K562 (cell line): ENCODE data around the gene GLB1L2. TPM values are rescaled to one million over a fixed set of nuclear protein-coding genes. Genes with fewer than 3 reads are reported as not detected.

ENCODE experiments used
- ATAC-seq: fragments of 200-7000 bp; cut with Tn5 transposase; 3 replicates; pipeline ENCODE4 v1.9.1; 2020; ENCODE audit warnings: moderate library complexity
- BruUV-seq: library from RNA; stranded (reverse); fragments of 400-500 nt; replicated peaks from 2 replicates; lab custom pipeline; 2021; lab: Mats Ljungman, UMichigan
- CTCF ChIA-PET: fragments of 300-600 bp; formaldehyde crosslinking; extraction: SDS; loops from one replicate; lab custom pipeline; 2021; ENCODE audit warnings: low intra/inter-chr PET ratio; lab: Yijun Ruan, JAX
- POLR2A ChIA-PET: fragments of 300-600, 350-650 bp; sonication (Branson Sonifier 250); formaldehyde crosslinking; extraction: SDS; loops from one replicate; lab custom pipeline; 2021; ENCODE audit warnings: antibody characterized with exemption, inconsistent platforms; lab: Yijun Ruan, JAX
- DNase-seq, 4 experiments: peaks; one replicate each; pipeline versions ENCODE4 v3.0.0 to v3.0.0-alpha.2; 2011 to 2018; ENCODE audit warnings: low spot score in 3 of 4, mixed read lengths in 3 of 4; ENCODE audit errors: extremely low read depth in 1 of 4
- FAIRE-seq: peaks from 2 replicates; lab custom pipeline; 2011; peaks lifted over from hg19 to GRCh38; lab: Jason Lieb, UNC
- H2AFZ ChIP-seq: 2 replicates; pipeline ENCODE4 v1.6.0; 2011; ENCODE audit warnings: low read depth, low read length, control low read depth, inconsistent platforms
- H3K27ac ChIP-seq: fragments of 200-600 bp; 3 replicates; pipeline ENCODE4 v1.8.0; 2011; ENCODE audit warnings: low read depth, mild to moderate bottlenecking, control low read depth, inconsistent platforms, low read length, moderate library complexity, mixed read lengths; ENCODE audit errors: extremely low read depth
- H3K27me3 ChIP-seq, 2 experiments: fragments of 300-600 bp in 1 of 2; 2 replicates in 1 of 2; 3 replicates in 1 of 2; pipeline versions ENCODE4 v1.6.0 to v1.8.0; 2011; ENCODE audit warnings: inconsistent platforms in 2 of 2, low read length in 2 of 2, mild to moderate bottlenecking in 1 of 2, mixed read lengths in 1 of 2, moderate library complexity in 1 of 2; ENCODE audit not compliant: control insufficient read depth in 2 of 2, insufficient read depth in 2 of 2
- H3K36me3 ChIP-seq: fragments of 300-600 bp; 3 replicates; pipeline ENCODE4 v1.8.0; 2011; ENCODE audit warnings: mild to moderate bottlenecking, low read length, inconsistent platforms; ENCODE audit not compliant: control insufficient read depth, insufficient read depth
- H3K4me1 ChIP-seq, 2 experiments: fragments of 200-600 bp in 1 of 2; replicated peaks in 1 of 2; 2 replicates in 1 of 2; 3 replicates in 1 of 2; pipeline versions ENCODE4 v1.5.1 to v1.8.0; 2011; ENCODE audit warnings: inconsistent platforms in 2 of 2, low read length in 2 of 2, mild to moderate bottlenecking in 1 of 2, mixed read lengths in 1 of 2, moderate library complexity in 1 of 2; ENCODE audit not compliant: control insufficient read depth in 2 of 2, insufficient read depth in 2 of 2
- H3K4me2 ChIP-seq: 2 replicates; pipeline ENCODE4 v1.6.1; 2011; ENCODE audit warnings: low read length, control low read depth, inconsistent platforms, mixed read lengths; ENCODE audit not compliant: insufficient read depth
- H3K4me3 ChIP-seq: fragments of 200-600 bp; sonication (generic), shearing (Covaris generic); 2 replicates; pipeline ENCODE4 v1.5.1; 2016; ENCODE audit warnings: control low read depth, inconsistent platforms
- H3K79me2 ChIP-seq: fragments of 200-600 bp; 3 replicates; pipeline ENCODE4 v1.8.0; 2011; ENCODE audit warnings: low read length, inconsistent platforms; ENCODE audit not compliant: control insufficient read depth, insufficient read depth
- H3K9ac ChIP-seq, 2 experiments: 2 replicates each; pipeline versions ENCODE4 v1.6.0 to v1.6.1; 2011; ENCODE audit warnings: low read depth in 2 of 2, low read length in 2 of 2, control low read depth in 1 of 2, inconsistent platforms in 1 of 2, mild to moderate bottlenecking in 1 of 2, mixed read lengths in 1 of 2; ENCODE audit not compliant: insufficient read depth in 1 of 2
- H3K9me1 ChIP-seq: one replicate; pipeline ENCODE4 v1.6.0; 2011; ENCODE audit warnings: inconsistent platforms, mild to moderate bottlenecking, low read length, moderate library complexity; ENCODE audit not compliant: control insufficient read depth, insufficient read depth
- H3K9me3 ChIP-seq: replicated peaks from 2 replicates; pipeline ENCODE4 v1.5.1; 2011; ENCODE audit warnings: low read depth, low read length, inconsistent platforms; ENCODE audit not compliant: control insufficient read depth, insufficient read depth
- H4K20me1 ChIP-seq: replicated peaks from 2 replicates; pipeline ENCODE4 v1.6.1; 2011; ENCODE audit warnings: low read length, inconsistent platforms, mixed read lengths; ENCODE audit not compliant: control insufficient read depth, insufficient read depth
- CBFA2T2 ChIP-seq: fragments of 450-650 bp; conservative IDR thresholded peaks from 2 replicates; pipeline ENCODE4 v1.6.1; 2017; ENCODE audit warnings: mild to moderate bottlenecking
- ELF2 ChIP-seq: fragments of 250-450 bp; sonication (Bioruptor Pico); IDR thresholded peaks from 2 replicates; pipeline ENCODE4 v1.5.0; 2021; ENCODE audit warnings: mild to moderate bottlenecking
- MAZ ChIP-seq, 2 experiments: fragments of 450-650 bp in 1 of 2; sonication (generic) in 1 of 2; formaldehyde crosslinking; IDR thresholded peaks in 1 of 2; conservative IDR thresholded peaks in 1 of 2; 2 replicates each; pipeline versions ENCODE4 v1.4.0 to v1.5.0; 2020; ENCODE audit warnings: mild to moderate bottlenecking in 1 of 2, missing genetic modification reagents in 1 of 2
- MYBL2 ChIP-seq, 2 experiments: fragments of 450-650 bp in 1 of 2; sonication (generic) in 1 of 2; formaldehyde crosslinking in 1 of 2; IDR thresholded peaks; 2 replicates each; pipeline versions ENCODE4 v1.6.1 to v1.8.1; 2017 to 2022; ENCODE audit warnings: borderline replicate concordance in 1 of 2, inconsistent platforms in 1 of 2, low read depth in 1 of 2, mild to moderate bottlenecking in 1 of 2, missing genetic modification reagents in 1 of 2, moderate library complexity in 1 of 2
- MYNN ChIP-seq, 2 experiments: sonication (generic); formaldehyde crosslinking in 1 of 2; IDR thresholded peaks; 2 replicates each; pipeline versions ENCODE4 v1.5.0 to v1.6.1; 2016 to 2020; ENCODE audit warnings: antibody characterized with exemption in 1 of 2, missing genetic modification reagents in 1 of 2
- NFIC ChIP-seq: fragments of 450-650 bp; IDR thresholded peaks from 2 replicates; pipeline ENCODE4 v1.6.1; 2017; ENCODE audit warnings: mild to moderate bottlenecking, inconsistent platforms
- SMAD1 ChIP-seq: fragments of 150-350 bp; IDR thresholded peaks from 2 replicates; pipeline ENCODE4 v1.6.1; 2014; ENCODE audit warnings: low read length, low read depth; ENCODE audit not compliant: partially characterized antibody
- SNAPC5 ChIP-seq: fragments of 250-450 bp; sonication (Bioruptor Pico); IDR thresholded peaks from 2 replicates; pipeline ENCODE4 v1.8.0; 2021; ENCODE audit warnings: moderate library complexity, mild to moderate bottlenecking, inconsistent platforms
- ZFPM2 ChIP-seq: fragments of 250-450 bp; sonication (Bioruptor Pico); IDR thresholded peaks from 2 replicates; pipeline ENCODE4 v1.5.1; 2022; ENCODE audit warnings: mild to moderate bottlenecking
- ZNF583 ChIP-seq: fragments of 250-450 bp; sonication (Bioruptor Pico); IDR thresholded peaks from 2 replicates; pipeline ENCODE4 v1.4.0; 2020
- WGBS: fragments of 100-300 bp; shearing (Covaris generic); methylation state at CpG from one replicate; pipeline ENCODE4 v1.1.6; 2016; ENCODE audit warnings: low coverage, mixed read lengths; ENCODE audit not compliant: insufficient coverage; ENCODE audit errors: missing lambda C conversion rate; 5-methylcytosine and 5-hydroxymethylcytosine counted together
- in situ Hi-C: fragments of 300-500 bp; cut with MboI; formaldehyde crosslinking; loops from 4 replicates; pipeline ENCODE4 v1.15.0; 2018; ENCODE audit warnings: inconsistent platforms, mixed read lengths
- intact Hi-C: fragments of 100-400 bp; cut with micrococcal nuclease; formaldehyde crosslinking; loops from 2 replicates; pipeline ENCODE4 v1.14.2; 2022
- polyA plus RNA-seq, 8 experiments: library from polyadenylated mRNA; depleted of rRNA in 4 of 8; stranded (reverse) in 5 of 8; unstranded in 3 of 8; fragments of >200 nt; fragmentation: Nextera tagmentation in 2 of 8; fragmentation: Illumina TruSeq in 1 of 8; extraction: Ambion mirVana in 2 of 8; extraction: Trizol in 1 of 8; gene quantifications; 2 replicates each; pipeline versions ENCODE4 v1.2.1 to v1.2.3, GENCODE V29; 2011 to 2014; ENCODE audit warnings: inconsistent platforms in 1 of 8, missing spikeins in 1 of 8
- total RNA-seq, 7 experiments: library from RNA; depleted of rRNA in 6 of 7; stranded (reverse); fragments of >200 nt in 6 of 7; fragmentation: Illumina TruSeq in 2 of 7; extraction: Trizol in 2 of 7; gene quantifications; 2 replicates each; pipeline versions ENCODE4 v1.2.1 to v1.2.3, GENCODE V29; 2011 to 2021; ENCODE audit warnings: low replicate concordance in 1 of 7

The GLB1L2 gene
- total and polyA plus RNA-seq, 9 of the 15 experiments (the other 6 are each of a cell fraction or from before 2014, with no cell fraction given), result 0.84 to 21.4 (median 13.8) TPM

GRCh38 chr11:134398644-134399292, 67.0 kb downstream of the GLB1L2 start:
- BruUV-seq, result no TSS peak

More at GRCh38 chr11:134398644-134399292, 67.0 kb downstream of the GLB1L2 start:
- FAIRE-seq (no peak), DNase-seq (no peak), ATAC-seq (no peak)
- TF ChIP-seq MAZ (CRISPR knock-in tag; conservative IDR thresholded peaks at IDR 0.05 in 1 of 2, IDR thresholded peaks at IDR 0.05 in 1 of 2), result no peak
- TF ChIP-seq MYNN (IDR thresholded peaks at IDR 0.05), result no peak
- no peak for TF ChIP-seq MYNN (CRISPR knock-in tag; IDR thresholded peaks at IDR 0.05)
- TF ChIP-seq SMAD1, result no peak
- TF ChIP-seq MYBL2 (IDR thresholded peaks at IDR 0.05; ENCODE audit: low read depth), result no peak
- TF ChIP-seq MYBL2 (CRISPR knock-in tag; IDR thresholded peaks at IDR 0.05; ENCODE audit: borderline replicate concordance), result no peak
- no peak for TF ChIP-seq ELF2 (CRISPR knock-in tag)
- TF ChIP-seq SNAPC5 (CRISPR knock-in tag), result no peak
- TF ChIP-seq CBFA2T2, result no peak
- TF ChIP-seq ZNF583 (CRISPR knock-in tag), result no peak
- TF ChIP-seq ZFPM2, result no peak
- TF ChIP-seq NFIC, result no peak
- Histone ChIP-seq H3K79me2 (no peaks in the 10 kb centered on the region), H3K4me1 (no peaks in the 10 kb centered on the region), H4K20me1 (peaks cover 3% of the 10 kb centered on the region; the same call in 1 of the 2 replicates), H3K4me2 (no peak overlapping the region), H3K9ac (no peak overlapping the region), H3K27me3 (peaks cover 0 to 71% of the 10 kb centered on the region in 2 experiments; a peak in 4 of 5 replicates), H3K4me3 (no peak overlapping the region), H3K9me1 (no peaks in the 10 kb centered on the region), H3K36me3 (no peaks in the 10 kb centered on the region), H3K9me3 (no peaks in the 10 kb centered on the region), H3K27ac (no peak overlapping the region), H2AFZ (no peak overlapping the region)
- WGBS, result under 1% methylated on average over 12 of the region's 13 CpGs
- CTCF ChIA-PET, result no interaction called here
- POLR2A ChIA-PET, result interaction anchor here (0.7 kb wide), 1 partner anchor 237 kb away, joined by 3 read pairs; no protein-coding TSS in a partner anchor
- intact Hi-C loops, result loop anchor here (10.0 kb wide), 1 partner anchor 326 kb away; no protein-coding TSS in a partner anchor
- in situ Hi-C loops, result no loop called here
